Neural progenitor cell (in vitro differentiated cells): Measurements from ENCODE around the gene ZP1.

Experiments
- CTCF ChIP-seq: fragments of 200-600 bp; sonication (generic); IDR thresholded peaks from 2 replicates; pipeline ENCODE4 v1.5.1; 2017; ENCODE audit warnings: antibody characterized with exemption, mild to moderate bottlenecking
- EZH2 ChIP-seq: fragments of 200-600 bp; sonication (generic); IDR thresholded peaks from 2 replicates; pipeline ENCODE4 v1.6.1; 2017; ENCODE audit warnings: antibody characterized with exemption, mild to moderate bottlenecking, moderate library complexity
- EZH2phosphoT487 ChIP-seq: fragments of 200-600 bp; sonication (generic); IDR thresholded peaks from 2 replicates; pipeline ENCODE4 v1.6.1; 2017; ENCODE audit warnings: antibody characterized with exemption

DNA sequence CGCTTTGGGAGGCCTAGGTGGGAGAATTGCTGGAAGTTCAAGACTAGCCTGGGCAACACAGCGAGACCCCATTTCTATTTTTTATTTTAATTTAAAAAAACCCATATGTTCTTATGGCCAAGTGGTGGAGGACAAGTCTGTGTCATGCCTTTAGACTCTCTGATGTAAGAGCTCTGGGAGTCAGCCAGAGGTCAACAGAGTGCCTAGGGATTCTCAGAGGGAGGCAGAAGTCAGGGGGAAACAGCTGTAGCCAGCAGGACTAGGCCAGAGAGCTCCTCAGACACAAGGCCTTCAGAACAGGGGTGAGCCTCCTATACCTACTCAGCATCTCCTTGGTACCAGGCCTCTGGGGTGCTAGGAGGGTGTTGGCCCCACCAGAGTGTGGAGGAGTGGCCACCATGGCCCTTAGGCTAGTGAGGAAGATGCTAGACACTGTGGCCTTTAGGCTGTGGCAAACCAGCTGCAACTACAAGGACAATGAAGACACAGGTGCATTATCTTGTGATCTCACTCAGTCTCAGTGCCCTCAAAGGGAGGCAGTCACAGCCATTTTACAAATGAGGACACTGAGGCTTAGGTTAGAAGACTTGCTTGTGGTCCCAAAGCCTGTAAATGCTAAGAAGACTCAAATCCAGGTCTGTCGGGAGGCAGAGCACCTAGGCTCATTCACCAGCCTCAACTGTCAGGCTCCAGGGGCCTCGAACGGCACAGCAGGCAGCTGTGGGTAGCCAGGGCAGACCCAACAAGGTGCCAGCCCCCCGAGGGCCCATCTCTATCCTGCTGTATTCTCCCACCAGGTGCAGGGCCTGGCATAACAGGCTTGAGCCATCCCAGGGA is 5.0 kb downstream of the ZP1 start:
- TF ChIP-seq EZH2 (no peak), CTCF (no peak), EZH2phosphoT487 (no peak)
